ENCODE data around the gene GOLIM4. TPM values are rescaled to one million over a fixed set of nuclear protein-coding genes. Genes with fewer than 3 reads are reported as not detected.

Gene GOLIM4
- total and polyA plus RNA-seq, 2 donors (not counting 1 experiment from before 2014, with no cell fraction given): 46.2 to 77.3 TPM

- no peaks in the 10 kb centered on the region for H3K36me3 ChIP-seq (ENCODE audit: control insufficient read depth, insufficient read depth, low read length)
- no peak overlapping the region for H3K4me3 ChIP-seq (replicated peaks in 1 of 4; ENCODE audit: control extremely low read depth in 1 of 4, insufficient read depth in 1 of 4, low read depth in 3 of 4, low read length in 4 of 4)
- no peaks in the 10 kb centered on the region for H3K27me3 ChIP-seq (ENCODE audit: control insufficient read depth, insufficient read depth, low read length)
- no peak overlapping the region for H2AFZ ChIP-seq (ENCODE audit: low read length)
- H4K20me1 ChIP-seq (ENCODE audit: control insufficient read depth, extremely low read depth, insufficient read depth, low read length): no peaks in the 10 kb centered on the region
- H3K27ac ChIP-seq (ENCODE audit: insufficient read depth, low read length): no peak overlapping the region
- no peaks in the 10 kb centered on the region for H3K9me3 ChIP-seq (ENCODE audit: control insufficient read depth, insufficient read depth, low read depth, low read length)
- H3K4me1 ChIP-seq (ENCODE audit: control insufficient read depth, extremely low read depth, insufficient read depth, low read length): peaks cover 11% of the 10 kb centered on the region
- peak in 1 of 2 donors; percentile 27 for DNase-seq (ENCODE audit: low read depth in 2 of 2)
- no peak overlapping the region for H3K4me2 ChIP-seq (ENCODE audit: extremely low read depth, insufficient read depth, low read length)
- no peak overlapping the region for H3K9ac ChIP-seq (ENCODE audit: insufficient read depth, low read length)
- no peak for TF ChIP-seq CTCF (conservative IDR thresholded peaks at IDR 0.05 in 1 of 2, IDR thresholded peaks at IDR 0.05 in 1 of 2; ENCODE audit: low read depth in 1 of 2, low read length in 2 of 2)
- TF ChIP-seq EZH2 (IDR thresholded peaks at IDR 0.05; ENCODE audit: low read length, missing control alignments): no peak
- peaks cover 86% of the 10 kb centered on the region for H3K79me2 ChIP-seq (ENCODE audit: control insufficient read depth, insufficient read depth, low read length)
These were observed 5.2 kb downstream of the GOLIM4 start for GRCh38 chr3:168090306-168091085.

- Histone ChIP-seq H2AFZ (ENCODE audit: low read length) (no peak overlapping the region), H3K9ac (ENCODE audit: insufficient read depth, low read length) (no peak overlapping the region), H3K9me3 (ENCODE audit: control insufficient read depth, insufficient read depth, low read depth, low read length) (no peaks in the 10 kb centered on the region), H3K79me2 (ENCODE audit: control insufficient read depth, insufficient read depth, low read length) (peaks cover 85% of the 10 kb centered on the region), H3K4me1 (ENCODE audit: control insufficient read depth, extremely low read depth, insufficient read depth, low read length) (peaks cover 11% of the 10 kb centered on the region), H3K36me3 (ENCODE audit: control insufficient read depth, insufficient read depth, low read length) (no peaks in the 10 kb centered on the region), H3K27ac (ENCODE audit: insufficient read depth, low read length) (no peak overlapping the region), H4K20me1 (ENCODE audit: control insufficient read depth, extremely low read depth, insufficient read depth, low read length) (no peaks in the 10 kb centered on the region), H3K4me3 (replicated peaks in 1 of 4; ENCODE audit: control extremely low read depth in 1 of 4, insufficient read depth in 1 of 4, low read depth in 3 of 4, low read length in 4 of 4) (no peak overlapping the region), H3K27me3 (ENCODE audit: control insufficient read depth, insufficient read depth, low read length) (no peaks in the 10 kb centered on the region), H3K4me2 (ENCODE audit: extremely low read depth, insufficient read depth, low read length) (no peak overlapping the region)
- no peak for DNase-seq (ENCODE audit: low read depth in 2 of 2)
- no peak for TF ChIP-seq CTCF (conservative IDR thresholded peaks at IDR 0.05 in 1 of 2, IDR thresholded peaks at IDR 0.05 in 1 of 2; ENCODE audit: low read depth in 1 of 2, low read length in 2 of 2)
- no peak for TF ChIP-seq EZH2 (IDR thresholded peaks at IDR 0.05; ENCODE audit: low read length, missing control alignments)
These were observed 6.4 kb downstream of the GOLIM4 start for GRCh38 chr3:168089179-168089771.

- no peak overlapping the region for H3K4me2 ChIP-seq (ENCODE audit: extremely low read depth, insufficient read depth, low read length)
- peak in 1 of 2 donors; percentile 40 for TF ChIP-seq CTCF (conservative IDR thresholded peaks at IDR 0.05 in 1 of 2, IDR thresholded peaks at IDR 0.05 in 1 of 2; ENCODE audit: low read depth in 1 of 2, low read length in 2 of 2)
- no peak for TF ChIP-seq EZH2 (IDR thresholded peaks at IDR 0.05; ENCODE audit: low read length, missing control alignments)
- H4K20me1 ChIP-seq (ENCODE audit: control insufficient read depth, extremely low read depth, insufficient read depth, low read length): no peaks in the 10 kb centered on the region
These were observed 7.5 kb downstream of the GOLIM4 start for GRCh38 chr3:168088106-168088720.

More at GRCh38 chr3:168088106-168088720, 7.5 kb downstream of the GOLIM4 start:
- Histone ChIP-seq H3K4me3 (replicated peaks in 1 of 4; ENCODE audit: control extremely low read depth in 1 of 4, insufficient read depth in 1 of 4, low read depth in 3 of 4, low read length in 4 of 4) (no peak overlapping the region), H2AFZ (ENCODE audit: low read length) (no peak overlapping the region), H3K9ac (ENCODE audit: insufficient read depth, low read length) (no peak overlapping the region), H3K27me3 (ENCODE audit: control insufficient read depth, insufficient read depth, low read length) (no peaks in the 10 kb centered on the region), H3K4me1 (ENCODE audit: control insufficient read depth, extremely low read depth, insufficient read depth, low read length) (peaks cover 11% of the 10 kb centered on the region), H3K36me3 (ENCODE audit: control insufficient read depth, insufficient read depth, low read length) (no peaks in the 10 kb centered on the region), H3K9me3 (ENCODE audit: control insufficient read depth, insufficient read depth, low read depth, low read length) (no peaks in the 10 kb centered on the region), H3K79me2 (ENCODE audit: control insufficient read depth, insufficient read depth, low read length) (peaks cover 85% of the 10 kb centered on the region), H3K27ac (ENCODE audit: insufficient read depth, low read length) (no peak overlapping the region)
- no peak for DNase-seq (ENCODE audit: low read depth in 2 of 2)
